CD4-positive, CD25-positive, alpha-beta regulatory T cell (primary cell): Measurements from ENCODE around the gene TOR1AIP1. TPM values are rescaled to one million over a fixed set of nuclear protein-coding genes. Genes with fewer than 3 reads are reported as not detected.
A peak's percentile ranks its signal among the peaks of the same experiment; 100 is the strongest.
"Not testable (repeated sequence)": the region's sequence is repeated elsewhere in the genome, so short reads cannot be mapped to it uniquely, and the experiment has no call there.

ENCODE experiments used
- ATAC-seq, 2 donors: fragments of 150-1000 bp; cut with Tn5 transposase; one replicate each; pipeline ENCODE4 v1.10.0; 2021; ENCODE audit warnings: low read depth in 2 of 2, moderate number of reproducible peaks in 2 of 2, moderate library complexity in 1 of 2
- DNase-seq, 3 donors: peaks; one replicate each; pipeline versions ENCODE4 v3.0.0 to v3.0.0-alpha.2; 2012 to 2022; ENCODE audit warnings: mixed read lengths in 1 of 3
- H3K27ac ChIP-seq: one replicate; pipeline ENCODE4 v1.7.0; 2013; ENCODE audit warnings: mild to moderate bottlenecking, low read length; ENCODE audit not compliant: insufficient read depth, poor library complexity, severe bottlenecking
- H3K27me3 ChIP-seq: one replicate; pipeline ENCODE4 v1.7.0; 2013; ENCODE audit warnings: low read length; ENCODE audit not compliant: control insufficient read depth, insufficient read depth
- H3K36me3 ChIP-seq: one replicate; pipeline ENCODE4 v1.7.0; 2013; ENCODE audit warnings: mild to moderate bottlenecking, low read length, moderate library complexity; ENCODE audit not compliant: control insufficient read depth, insufficient read depth
- H3K4me1 ChIP-seq: 2 replicates; pipeline ENCODE4 v1.7.0; 2013; ENCODE audit warnings: mild to moderate bottlenecking, low read length; ENCODE audit not compliant: insufficient read depth, control insufficient read depth, poor library complexity, severe bottlenecking
- H3K4me3 ChIP-seq: one replicate; pipeline ENCODE4 v1.7.0; 2013; ENCODE audit warnings: low read depth, mild to moderate bottlenecking, low read length, moderate library complexity
- H3K9me3 ChIP-seq, 2 experiments: 1 replicate in 1 of 2; 2 replicates in 1 of 2; pipeline ENCODE4 v1.7.0; 2013; ENCODE audit warnings: low read length in 2 of 2, mild to moderate bottlenecking in 1 of 2, moderate library complexity in 1 of 2; ENCODE audit not compliant: control insufficient read depth in 2 of 2
- H3K27ac Mint-ChIP-seq, 3 donors: one replicate each; pipeline ENCODE4 v1.8.0; 2020 to 2022; ENCODE audit warnings: mild to moderate bottlenecking in 3 of 3, mixed read lengths in 3 of 3, moderate library complexity in 2 of 3
- H3K27me3 Mint-ChIP-seq: one replicate; pipeline ENCODE4 v1.8.0; 2022; ENCODE audit warnings: mild to moderate bottlenecking, mixed read lengths
- H3K36me3 Mint-ChIP-seq: one replicate; pipeline ENCODE4 v1.8.0; 2020; ENCODE audit warnings: mixed read lengths
- H3K4me1 Mint-ChIP-seq, 4 donors: one replicate each; pipeline ENCODE4 v1.8.0; 2020 to 2022; ENCODE audit warnings: mixed read lengths in 4 of 4, mild to moderate bottlenecking in 1 of 4
- H3K4me3 Mint-ChIP-seq, 4 donors: one replicate each; pipeline ENCODE4 v1.8.0; 2020 to 2022; ENCODE audit warnings: mild to moderate bottlenecking in 4 of 4, mixed read lengths in 4 of 4, moderate library complexity in 3 of 4
- H3K9me3 Mint-ChIP-seq, 7 donors: one replicate each; pipeline ENCODE4 v1.8.0; 2020 to 2022; ENCODE audit warnings: mixed read lengths in 7 of 7, mild to moderate bottlenecking in 3 of 7, moderate library complexity in 2 of 7
- polyA plus RNA-seq, 4 donors: library from polyadenylated mRNA; unstranded; fragments of 300-500 nt; fragmentation: Illumina TruSeq; gene quantifications; one replicate each; pipeline ENCODE4 v1.2.3, GENCODE V29; 2021
- total RNA-seq: library from RNA; stranded (reverse); gene quantifications from one replicate; pipeline ENCODE4 v1.2.3, GENCODE V29; 2022

TOR1AIP1 gene
- total RNA-seq (90.6 TPM), polyA plus RNA-seq (10 to 100 TPM; 70.3 to 94.6 (median 86.0) TPM)

- H3K36me3 ChIP-seq, result peaks cover 20% of the 10 kb centered on the region
- no peaks in the 10 kb centered on the region for H3K9me3 Mint-ChIP-seq
- H3K27me3 ChIP-seq, result no peaks in the 10 kb centered on the region
- peak within 1 kb of the TSS; percentile 96 for H3K4me3 ChIP-seq
- no peaks in the 10 kb centered on the region for H3K9me3 ChIP-seq
- H3K27ac Mint-ChIP-seq, result peak within 1 kb of the TSS; percentile 100
- peak; percentile 78 to 81 for ATAC-seq
- H3K27ac ChIP-seq, result peak within 1 kb of the TSS; percentile 100
- H3K4me1 ChIP-seq, result peaks cover 42% of the 10 kb centered on the region
- peaks cover 26 to 68% (median 48%) of the 10 kb centered on the region in 4 donors for H3K4me1 Mint-ChIP-seq
- no peaks in the 10 kb centered on the region for H3K27me3 Mint-ChIP-seq
- H3K36me3 Mint-ChIP-seq, result peaks cover 8% of the 10 kb centered on the region
- peak within 1 kb of the TSS; percentile 93 to 97 (median 96) for H3K4me3 Mint-ChIP-seq
- peak; percentile 96 to 99 (median 98) for DNase-seq
Observed at GRCh38 chr1:179882253-179883039, at the start of gene TOR1AIP1. Gene TOR1AIP1 (plus strand): TSS chr1:179882285. CDS start chr1:179882503, 218 bp downstream.

GRCh38 chr1:179836686-179837445 is 45.2 kb upstream of the TOR1AIP1 start:
- not testable (repeated sequence) for DNase-seq, H3K4me1 ChIP-seq, H3K27me3 ChIP-seq, H3K9me3 Mint-ChIP-seq, H3K36me3 ChIP-seq, H3K4me3 Mint-ChIP-seq, H3K9me3 ChIP-seq, H3K4me3 ChIP-seq, ATAC-seq, H3K27ac ChIP-seq, H3K27me3 Mint-ChIP-seq, H3K27ac Mint-ChIP-seq
- Mint-ChIP-seq H3K4me1 (peaks cover 3 to 13% (median 9%) of the 10 kb centered on the region in 4 donors), H3K36me3 (peaks cover 13% of the 10 kb centered on the region)

GRCh38 chr1:179840107-179840506 is 42.0 kb upstream of the TOR1AIP1 start:
- Histone ChIP-seq H3K4me1 (no peaks in the 10 kb centered on the region), H3K27me3 (no peaks in the 10 kb centered on the region), H3K36me3 (peaks cover 3% of the 10 kb centered on the region), H3K9me3 (no peaks in the 10 kb centered on the region), H3K27ac (no peak overlapping the region), H3K4me3 (no peak overlapping the region)
- Mint-ChIP-seq H3K4me1 (peaks cover 0 to 7% (median 3%) of the 10 kb centered on the region in 4 donors), H3K27me3 (no peaks in the 10 kb centered on the region), H3K9me3 (peaks cover 0 to 1% (median 0%) of the 10 kb centered on the region in 7 donors), H3K27ac (no peak overlapping the region), H3K4me3 (no peak overlapping the region), H3K36me3 (peaks cover 19% of the 10 kb centered on the region)
- DNase-seq, result no peak
- no peak for ATAC-seq

GRCh38 chr1:179848233-179848632 is 33.9 kb upstream of the TOR1AIP1 start:
- Mint-ChIP-seq H3K9me3 (no peaks in the 10 kb centered on the region), H3K4me1 (peaks cover 2 to 7% (median 4%) of the 10 kb centered on the region in 4 donors), H3K36me3 (peaks cover 32% of the 10 kb centered on the region), H3K27me3 (no peaks in the 10 kb centered on the region), H3K4me3 (no peak overlapping the region), H3K27ac (peak overlapping the region in 1 of 3 donors; percentile 3)
- no peak for ATAC-seq
- Histone ChIP-seq H3K9me3 (no peaks in the 10 kb centered on the region), H3K27me3 (no peaks in the 10 kb centered on the region), H3K4me1 (no peaks in the 10 kb centered on the region), H3K36me3 (peaks cover 47% of the 10 kb centered on the region), H3K27ac (no peak overlapping the region), H3K4me3 (no peak overlapping the region)
- DNase-seq, result no peak

- H3K9me3 Mint-ChIP-seq, result no peaks in the 10 kb centered on the region
- no peak for ATAC-seq
Observed at GRCh38 chr1:179853102-179853501, 29.0 kb upstream of the TOR1AIP1 start.

GRCh38 chr1:179855831-179856230 is 26.3 kb upstream of the TOR1AIP1 start:
- not testable (repeated sequence) for DNase-seq

More at GRCh38 chr1:179853102-179853501, 29.0 kb upstream of the TOR1AIP1 start:
- DNase-seq, result no peak
- no peak overlapping the region for H3K27ac Mint-ChIP-seq
- H3K4me3 ChIP-seq, result no peak overlapping the region
- no peaks in the 10 kb centered on the region for H3K27me3 ChIP-seq
- H3K27me3 Mint-ChIP-seq, result no peaks in the 10 kb centered on the region
- peaks cover 0 to 4% (median 3%) of the 10 kb centered on the region in 4 donors for H3K4me1 Mint-ChIP-seq
- H3K4me3 Mint-ChIP-seq, result no peak overlapping the region
- H3K27ac ChIP-seq, result no peak overlapping the region
- H3K9me3 ChIP-seq, result no peaks in the 10 kb centered on the region
- H3K36me3 Mint-ChIP-seq, result peaks cover 28% of the 10 kb centered on the region
- H3K4me1 ChIP-seq, result no peaks in the 10 kb centered on the region
- peaks cover 35% of the 10 kb centered on the region for H3K36me3 ChIP-seq

GRCh38 chr1:179856296-179856695 is 25.8 kb upstream of the TOR1AIP1 start:
- Mint-ChIP-seq H3K4me3 (no peak overlapping the region), H3K36me3 (peaks cover 19% of the 10 kb centered on the region), H3K9me3 (no peaks in the 10 kb centered on the region), H3K4me1 (peaks cover 0 to 10% (median 5%) of the 10 kb centered on the region in 4 donors), H3K27me3 (no peaks in the 10 kb centered on the region), H3K27ac (no peak overlapping the region)
- H3K4me3 ChIP-seq, result no peak overlapping the region
- no peak for DNase-seq
- no peak for ATAC-seq
- no peaks in the 10 kb centered on the region for H3K4me1 ChIP-seq
- H3K36me3 ChIP-seq, result peaks cover 19% of the 10 kb centered on the region
- no peaks in the 10 kb centered on the region for H3K9me3 ChIP-seq
- no peak overlapping the region for H3K27ac ChIP-seq
- no peaks in the 10 kb centered on the region for H3K27me3 ChIP-seq

More at GRCh38 chr1:179855831-179856230, 26.3 kb upstream of the TOR1AIP1 start:
- not testable (repeated sequence) for H3K9me3 Mint-ChIP-seq, H3K27me3 Mint-ChIP-seq, H3K27ac ChIP-seq, H3K4me1 Mint-ChIP-seq, H3K27ac Mint-ChIP-seq, H3K27me3 ChIP-seq, H3K9me3 ChIP-seq, ATAC-seq, H3K4me3 ChIP-seq, H3K4me1 ChIP-seq, H3K4me3 Mint-ChIP-seq
- peaks cover 23% of the 10 kb centered on the region for H3K36me3 Mint-ChIP-seq
- H3K36me3 ChIP-seq, result peaks cover 22% of the 10 kb centered on the region
